Chondrocyte (in vitro differentiated cells): ENCODE measurements around the gene CDC42EP3. TPM values are rescaled to one million over a fixed set of nuclear protein-coding genes. Genes with fewer than 3 reads are reported as not detected.

ENCODE experiments used
- DNase-seq: peaks from one replicate; pipeline ENCODE4 v3.0.0; 2021; ENCODE audit warnings: mixed read lengths, low spot score
- H3K27ac Mint-ChIP-seq: one replicate; pipeline ENCODE4 v1.8.0; 2021; ENCODE audit warnings: mild to moderate bottlenecking, moderate library complexity, mixed read lengths; ENCODE audit not compliant: unreplicated experiment
- H3K27me3 Mint-ChIP-seq: 2 replicates; pipeline ENCODE4 v1.8.0; 2021; ENCODE audit warnings: low read depth, mixed read lengths
- H3K36me3 Mint-ChIP-seq: 2 replicates; pipeline ENCODE4 v1.8.0; 2021; ENCODE audit warnings: low read depth, mixed read lengths
- H3K4me1 Mint-ChIP-seq: 2 replicates; pipeline ENCODE4 v1.8.0; 2021; ENCODE audit warnings: low read depth, mild to moderate bottlenecking, mixed read lengths
- H3K4me3 Mint-ChIP-seq: one replicate; pipeline ENCODE4 v1.8.0; 2021; ENCODE audit warnings: mild to moderate bottlenecking, moderate library complexity, mixed read lengths; ENCODE audit not compliant: unreplicated experiment
- H3K9me3 Mint-ChIP-seq: 2 replicates; pipeline ENCODE4 v1.8.0; 2021; ENCODE audit warnings: low read depth, mixed read lengths
- CTCF ChIP-seq: fragments of 200-600 bp; sonication (generic); IDR thresholded peaks from 2 replicates; pipeline ENCODE4 v1.5.0; 2021; ENCODE audit warnings: antibody characterized with exemption, mild to moderate bottlenecking, moderate library complexity
- total RNA-seq: library from RNA; stranded (reverse); gene quantifications from 3 replicates; pipeline ENCODE4 v1.2.1, GENCODE V29; 2021

Gene CDC42EP3
- total RNA-seq, 1 donor from 2014 or later = 91.2 TPM

- H3K4me1 Mint-ChIP-seq = peaks cover 68% of the 10 kb centered on the region
- peaks cover 42% of the 10 kb centered on the region for H3K36me3 Mint-ChIP-seq
- H3K27ac Mint-ChIP-seq = peak overlapping the region; percentile 27
- no peaks in the 10 kb centered on the region for H3K27me3 Mint-ChIP-seq
- DNase-seq = no peak
- no peak for TF ChIP-seq CTCF
- no peak overlapping the region for H3K4me3 Mint-ChIP-seq
- H3K9me3 Mint-ChIP-seq = no peaks in the 10 kb centered on the region
Measured at GRCh38 chr2:37645836-37646235, 25.6 kb downstream of the CDC42EP3 start.

GRCh38 chr2:37645362-37645761 lies 26.1 kb downstream of the CDC42EP3 start:
- Mint-ChIP-seq H3K9me3 (no peaks in the 10 kb centered on the region), H3K4me3 (no peak overlapping the region), H3K27ac (no peak overlapping the region), H3K4me1 (peaks cover 67% of the 10 kb centered on the region), H3K36me3 (peaks cover 42% of the 10 kb centered on the region), H3K27me3 (no peaks in the 10 kb centered on the region)
- no peak for DNase-seq
- no peak for TF ChIP-seq CTCF

GRCh38 chr2:37644191-37644590 lies 27.3 kb downstream of the CDC42EP3 start:
- DNase-seq = no peak
- H3K27me3 Mint-ChIP-seq = no peaks in the 10 kb centered on the region
- no peak overlapping the region for H3K27ac Mint-ChIP-seq
- H3K9me3 Mint-ChIP-seq = no peaks in the 10 kb centered on the region
- no peak overlapping the region for H3K4me3 Mint-ChIP-seq
- peaks cover 42% of the 10 kb centered on the region for H3K36me3 Mint-ChIP-seq
- H3K4me1 Mint-ChIP-seq = peaks cover 64% of the 10 kb centered on the region
- TF ChIP-seq CTCF = no peak

GRCh38 chr2:37643730-37644078 lies 27.7 kb downstream of the CDC42EP3 start:
- Mint-ChIP-seq H3K4me3 (no peak overlapping the region), H3K27me3 (no peaks in the 10 kb centered on the region), H3K36me3 (peaks cover 42% of the 10 kb centered on the region), H3K9me3 (no peaks in the 10 kb centered on the region), H3K4me1 (peaks cover 65% of the 10 kb centered on the region), H3K27ac (peak overlapping the region; percentile 10)
- no peak for TF ChIP-seq CTCF
- DNase-seq = no peak

GRCh38 chr2:37642907-37643729 lies 28.3 kb downstream of the CDC42EP3 start:
- peaks cover 63% of the 10 kb centered on the region for H3K4me1 Mint-ChIP-seq
- H3K9me3 Mint-ChIP-seq = no peaks in the 10 kb centered on the region
- no peaks in the 10 kb centered on the region for H3K27me3 Mint-ChIP-seq
- H3K27ac Mint-ChIP-seq = peak overlapping the region; percentile 10
- DNase-seq = no peak
- H3K4me3 Mint-ChIP-seq = no peak overlapping the region
- H3K36me3 Mint-ChIP-seq = peaks cover 39% of the 10 kb centered on the region
- no peak for TF ChIP-seq CTCF
